ENCODE results near the gene DEPP1.

- TF ChIP-seq, protein P1, sequence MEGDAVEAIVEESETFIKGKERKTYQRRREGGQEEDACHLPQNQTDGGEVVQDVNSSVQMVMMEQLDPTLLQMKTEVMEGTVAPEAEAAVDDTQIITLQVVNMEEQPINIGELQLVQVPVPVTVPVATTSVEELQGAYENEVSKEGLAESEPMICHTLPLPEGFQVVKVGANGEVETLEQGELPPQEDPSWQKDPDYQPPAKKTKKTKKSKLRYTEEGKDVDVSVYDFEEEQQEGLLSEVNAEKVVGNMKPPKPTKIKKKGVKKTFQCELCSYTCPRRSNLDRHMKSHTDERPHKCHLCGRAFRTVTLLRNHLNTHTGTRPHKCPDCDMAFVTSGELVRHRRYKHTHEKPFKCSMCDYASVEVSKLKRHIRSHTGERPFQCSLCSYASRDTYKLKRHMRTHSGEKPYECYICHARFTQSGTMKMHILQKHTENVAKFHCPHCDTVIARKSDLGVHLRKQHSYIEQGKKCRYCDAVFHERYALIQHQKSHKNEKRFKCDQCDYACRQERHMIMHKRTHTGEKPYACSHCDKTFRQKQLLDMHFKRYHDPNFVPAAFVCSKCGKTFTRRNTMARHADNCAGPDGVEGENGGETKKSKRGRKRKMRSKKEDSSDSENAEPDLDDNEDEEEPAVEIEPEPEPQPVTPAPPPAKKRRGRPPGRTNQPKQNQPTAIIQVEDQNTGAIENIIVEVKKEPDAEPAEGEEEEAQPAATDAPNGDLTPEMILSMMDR (IDR thresholded peaks at IDR 0.05): no peak
- no peak for TF ChIP-seq ZFX (IDR thresholded peaks at IDR 0.05; ENCODE audit: borderline replicate concordance)
Measured at GRCh38 chr10:44959247-44960087, 19.1 kb downstream of the DEPP1 start, which contains the start of gene RASSF4.

Measured in 22Rv1 (cell line).